B cell (primary cell): ENCODE results near the gene SERHL2. TPM values are rescaled to one million over a fixed set of nuclear protein-coding genes. Genes with fewer than 3 reads are reported as not detected.

Source experiments
- ATAC-seq: fragments of 200-7000 bp; cut with Tn5 transposase; one replicate; pipeline ENCODE4 v1.10.0; 2021; ENCODE audit warnings: low read depth, mild to moderate bottlenecking, moderate number of reproducible peaks, moderate library complexity
- CTCF ChIA-PET: fragments of 350-600 bp; sonication (Branson Sonifier 250); formaldehyde crosslinking; loops from one replicate; lab custom pipeline; 2021; ENCODE audit warnings: antibody characterized with exemption, inconsistent platforms; lab: Charles Lee
- POLR2A ChIA-PET: fragments of 350-600 bp; sonication (Branson Sonifier 250); formaldehyde crosslinking; loops from one replicate; lab custom pipeline; 2021; ENCODE audit warnings: antibody characterized with exemption; lab: Charles Lee
- DNase-seq: peaks from one replicate; pipeline ENCODE4 v3.0.0; 2013
- H2AFZ ChIP-seq: 2 replicates; pipeline ENCODE4 v1.6.1; 2012; ENCODE audit warnings: mild to moderate bottlenecking, low read depth, low read length; ENCODE audit not compliant: insufficient read depth, poor library complexity, severe bottlenecking
- H3K27ac ChIP-seq, 2 donors: 1 replicate in 1 of 2; 2 replicates in 1 of 2; pipeline ENCODE4 v1.5.1; 2012 to 2013; ENCODE audit warnings: low read length in 2 of 2, mild to moderate bottlenecking in 2 of 2, moderate library complexity in 1 of 2
- H3K27me3 ChIP-seq, 4 experiments: fragments of 200-600 bp in 1 of 4; sonication (generic) in 1 of 4; replicated peaks in 1 of 4; 1 replicate in 2 of 4; 2 replicates in 2 of 4; pipeline versions ENCODE4 v1.6.1 to v1.7.0; 2013 to 2016; ENCODE audit warnings: low read length in 3 of 4, mild to moderate bottlenecking in 2 of 4, mixed read lengths in 1 of 4, moderate library complexity in 1 of 4; ENCODE audit not compliant: insufficient read depth in 4 of 4, control insufficient read depth in 3 of 4; ENCODE audit errors: control extremely low read depth in 1 of 4
- H3K36me3 ChIP-seq, 2 experiments: replicated peaks in 1 of 2; 1 replicate in 1 of 2; 2 replicates in 1 of 2; pipeline versions ENCODE4 v1.6.1 to v1.7.1; 2013; ENCODE audit warnings: low read length in 1 of 2; ENCODE audit not compliant: insufficient read depth in 2 of 2, control insufficient read depth in 1 of 2; ENCODE audit errors: control extremely low read depth in 1 of 2, extremely low read depth in 1 of 2
- H3K4me1 ChIP-seq, 2 donors: fragments of 200-600 bp in 1 of 2; sonication (generic) in 1 of 2; 1 replicate in 1 of 2; 2 replicates in 1 of 2; pipeline versions ENCODE4 v1.5.1 to v1.6.1; 2013 to 2017; ENCODE audit warnings: low read length in 2 of 2; ENCODE audit not compliant: control insufficient read depth in 2 of 2, insufficient read depth in 2 of 2
- H3K4me2 ChIP-seq: replicated peaks from 2 replicates; pipeline ENCODE3; 2012; ENCODE audit warnings: mild to moderate bottlenecking, low read depth, low read length; ENCODE audit not compliant: poor library complexity, severe bottlenecking
- H3K4me3 ChIP-seq, 5 experiments: fragments of 200-600 bp in 1 of 5; sonication (generic) in 1 of 5; 1 replicate in 3 of 5; 2 replicates in 2 of 5; pipeline versions ENCODE4 v1.5.1 to v1.7.0; 2011 to 2016; ENCODE audit warnings: low read length in 4 of 5, mild to moderate bottlenecking in 4 of 5, low read depth in 2 of 5, control low read depth in 1 of 5, moderate library complexity in 1 of 5; ENCODE audit not compliant: insufficient read depth in 1 of 5; ENCODE audit errors: control extremely low read depth in 1 of 5, extremely low read depth in 1 of 5
- H3K79me2 ChIP-seq: fragments of 200-600 bp; sonication (generic); one replicate; pipeline ENCODE4 v1.6.0; 2016; ENCODE audit warnings: low read length; ENCODE audit not compliant: control insufficient read depth, insufficient read depth
- H3K9ac ChIP-seq: fragments of 200-600 bp; sonication (generic); 2 replicates; pipeline ENCODE4 v1.6.1; 2017; ENCODE audit warnings: mild to moderate bottlenecking, low read length, moderate library complexity
- H3K9me3 ChIP-seq, 3 donors: one replicate each; pipeline versions ENCODE4 v1.6.1 to v1.7.1; 2013; ENCODE audit warnings: low read length in 2 of 3; ENCODE audit not compliant: control insufficient read depth in 2 of 3, insufficient read depth in 1 of 3; ENCODE audit errors: control extremely low read depth in 1 of 3
- H4K20me1 ChIP-seq: 2 replicates; pipeline ENCODE4 v1.6.0; 2012; ENCODE audit warnings: mild to moderate bottlenecking, low read length; ENCODE audit not compliant: insufficient read depth, control insufficient read depth, poor library complexity, severe bottlenecking
- H3K27ac Mint-ChIP-seq: one replicate; pipeline ENCODE4 v1.8.0; 2021; ENCODE audit warnings: mixed read lengths
- H3K27me3 Mint-ChIP-seq: one replicate; pipeline ENCODE4 v1.8.0; 2021; ENCODE audit warnings: mixed read lengths
- H3K4me1 Mint-ChIP-seq: one replicate; pipeline ENCODE4 v1.8.0; 2021; ENCODE audit warnings: mixed read lengths
- H3K4me3 Mint-ChIP-seq: one replicate; pipeline ENCODE4 v1.8.0; 2021; ENCODE audit warnings: mixed read lengths
- H3K9me3 Mint-ChIP-seq: one replicate; pipeline ENCODE4 v1.8.0; 2022; ENCODE audit warnings: mixed read lengths; ENCODE audit not compliant: insufficient read depth
- CTCF ChIP-seq: fragments of 200-600 bp; IDR thresholded peaks from one replicate; pipeline ENCODE4 v1.8.0; 2022; ENCODE audit warnings: antibody characterized with exemption, mild to moderate bottlenecking
- EZH2 ChIP-seq: IDR thresholded peaks from 2 replicates; pipeline ENCODE4 v1.6.1; 2012; ENCODE audit warnings: borderline replicate concordance, low read depth, mild to moderate bottlenecking, moderate library complexity, low read length; ENCODE audit not compliant: insufficient read depth, poor library complexity, severe bottlenecking
- WGBS: methylation state at CpG from one replicate; pipeline ENCODE4 v1.1.5; 2013; ENCODE audit warnings: missing lambda C conversion rate; ENCODE audit not compliant: insufficient coverage; 5-methylcytosine and 5-hydroxymethylcytosine counted together
- intact Hi-C: fragments of 100-400 bp; cut with micrococcal nuclease; formaldehyde crosslinking; loops from one replicate; pipeline ENCODE4 v1.10.0; 2022
- polyA plus RNA-seq: library from polyadenylated mRNA; depleted of rRNA; stranded (reverse); fragments of >200 nt; gene quantifications from 2 replicates; pipeline ENCODE4 v1.2.3, GENCODE V29; 2012
- total RNA-seq, 2 donors: library from RNA; stranded (reverse); fragments of 120-200 nt in 1 of 2; gene quantifications; 1 replicate in 1 of 2; 2 replicates in 1 of 2; pipeline versions ENCODE4 v1.2.3 to v1.2.4, GENCODE V29; 2013 to 2022

The SERHL2 gene
- total and polyA plus RNA-seq, 2 donors (not counting 1 experiment from before 2014, with no cell fraction given): 5.5 to 7.3 TPM

GRCh38 chr22:42608136-42608822 is 54.5 kb downstream of the SERHL2 start:
- Histone ChIP-seq H3K4me3 (no peak overlapping the region), H3K4me2 (no peak overlapping the region), H2AFZ (no peak overlapping the region), H3K27me3 (no peaks in the 10 kb centered on the region), H3K9ac (no peak overlapping the region), H3K27ac (no peak overlapping the region), H4K20me1 (peaks cover 98% of the 10 kb centered on the region), H3K36me3 (peaks cover 6 to 64% of the 10 kb centered on the region in 2 experiments), H3K79me2 (peaks cover 100% of the 10 kb centered on the region), H3K9me3 (no peaks in the 10 kb centered on the region), H3K4me1 (peaks cover 16 to 28% of the 10 kb centered on the region in 2 donors)
- no peaks in the 10 kb centered on the region for H3K27me3 Mint-ChIP-seq
- DNase-seq (no peak), ATAC-seq (no peak)
- CTCF ChIA-PET: no interaction called here
- H3K27ac Mint-ChIP-seq: no peak overlapping the region
- peaks cover 50% of the 10 kb centered on the region for H3K4me1 Mint-ChIP-seq
- POLR2A ChIA-PET: no interaction called here
- WGBS: 93% methylated on average over 9 of the region's 11 CpGs
- TF ChIP-seq CTCF (no peak), EZH2 (no peak)
- intact Hi-C loops: no loop called here
- no peak overlapping the region for H3K4me3 Mint-ChIP-seq
- H3K9me3 Mint-ChIP-seq: no peaks in the 10 kb centered on the region

- Histone ChIP-seq H2AFZ (no peak overlapping the region), H4K20me1 (peaks cover 95% of the 10 kb centered on the region), H3K36me3 (peaks cover 6 to 60% of the 10 kb centered on the region in 2 experiments), H3K4me3 (no peak overlapping the region), H3K27me3 (no peaks in the 10 kb centered on the region), H3K4me2 (no peak overlapping the region), H3K79me2 (peaks cover 96% of the 10 kb centered on the region), H3K4me1 (peaks cover 18 to 34% of the 10 kb centered on the region in 2 donors), H3K9ac (no peak overlapping the region), H3K27ac (no peak overlapping the region), H3K9me3 (no peaks in the 10 kb centered on the region)
- Mint-ChIP-seq H3K9me3 (no peaks in the 10 kb centered on the region), H3K4me1 (peaks cover 50% of the 10 kb centered on the region), H3K4me3 (no peak overlapping the region), H3K27me3 (no peaks in the 10 kb centered on the region), H3K27ac (no peak overlapping the region)
- DNase-seq (no peak), ATAC-seq (no peak)
- CTCF ChIA-PET: no interaction called here
- intact Hi-C loops: no loop called here
- WGBS: 92% methylated on average over 9 of the region's 11 CpGs
- POLR2A ChIA-PET: interaction anchor here (0.5 kb wide), 1 partner anchor 27 kb away, joined by 3 read pairs; no protein-coding TSS in a partner anchor
- no peak for TF ChIP-seq EZH2
- no peak for TF ChIP-seq CTCF
Measured at GRCh38 chr22:42608823-42609361, 55.1 kb downstream of the SERHL2 start.
